ENCODE data around the gene ELAVL4. TPM values are rescaled to one million over a fixed set of nuclear protein-coding genes. Genes with fewer than 3 reads are reported as not detected.

The ELAVL4 gene
- polyA plus RNA-seq, 1 experiment: not detected

DNA sequence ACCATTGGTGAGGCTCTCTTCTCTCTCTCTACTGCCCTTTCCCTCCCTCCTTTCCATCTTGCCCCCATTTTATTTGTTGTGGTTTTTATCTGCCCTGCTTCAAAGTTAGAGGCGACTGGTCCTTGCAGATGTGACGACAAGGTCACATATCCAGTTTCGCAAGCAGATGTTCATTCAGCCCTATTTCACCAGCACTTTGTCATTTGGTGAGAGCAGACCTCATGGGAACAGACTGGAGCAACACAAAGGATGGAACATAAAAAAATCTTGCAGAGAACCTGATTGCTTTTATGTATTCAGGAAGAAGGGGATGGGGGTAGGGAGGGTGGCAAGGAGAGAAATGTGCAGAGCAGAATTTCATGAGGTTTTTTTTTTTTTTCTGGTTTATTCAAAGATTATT is 84.3 kb downstream of the ELAVL4 start:
- Histone ChIP-seq H3K9me3 (ENCODE audit: control insufficient read depth, insufficient read depth, low read length) (no peaks in the 10 kb centered on the region), H3K27ac (ENCODE audit: low read depth, low read length) (no peak overlapping the region), H3K27me3 (ENCODE audit: control insufficient read depth, insufficient read depth, low read length) (no peaks in the 10 kb centered on the region), H3K4me3 (ENCODE audit: low read depth, low read length) (no peak overlapping the region)
- TF ChIP-seq, protein P1, sequence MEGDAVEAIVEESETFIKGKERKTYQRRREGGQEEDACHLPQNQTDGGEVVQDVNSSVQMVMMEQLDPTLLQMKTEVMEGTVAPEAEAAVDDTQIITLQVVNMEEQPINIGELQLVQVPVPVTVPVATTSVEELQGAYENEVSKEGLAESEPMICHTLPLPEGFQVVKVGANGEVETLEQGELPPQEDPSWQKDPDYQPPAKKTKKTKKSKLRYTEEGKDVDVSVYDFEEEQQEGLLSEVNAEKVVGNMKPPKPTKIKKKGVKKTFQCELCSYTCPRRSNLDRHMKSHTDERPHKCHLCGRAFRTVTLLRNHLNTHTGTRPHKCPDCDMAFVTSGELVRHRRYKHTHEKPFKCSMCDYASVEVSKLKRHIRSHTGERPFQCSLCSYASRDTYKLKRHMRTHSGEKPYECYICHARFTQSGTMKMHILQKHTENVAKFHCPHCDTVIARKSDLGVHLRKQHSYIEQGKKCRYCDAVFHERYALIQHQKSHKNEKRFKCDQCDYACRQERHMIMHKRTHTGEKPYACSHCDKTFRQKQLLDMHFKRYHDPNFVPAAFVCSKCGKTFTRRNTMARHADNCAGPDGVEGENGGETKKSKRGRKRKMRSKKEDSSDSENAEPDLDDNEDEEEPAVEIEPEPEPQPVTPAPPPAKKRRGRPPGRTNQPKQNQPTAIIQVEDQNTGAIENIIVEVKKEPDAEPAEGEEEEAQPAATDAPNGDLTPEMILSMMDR (IDR thresholded peaks at IDR 0.05; ENCODE audit: low read depth, low read length): no peak
- POLR2A ChIA-PET: no interaction called here
- CTCF ChIA-PET: no interaction called here
- DNase-seq (ENCODE audit: low read depth, low spot score): no peak

DNA sequence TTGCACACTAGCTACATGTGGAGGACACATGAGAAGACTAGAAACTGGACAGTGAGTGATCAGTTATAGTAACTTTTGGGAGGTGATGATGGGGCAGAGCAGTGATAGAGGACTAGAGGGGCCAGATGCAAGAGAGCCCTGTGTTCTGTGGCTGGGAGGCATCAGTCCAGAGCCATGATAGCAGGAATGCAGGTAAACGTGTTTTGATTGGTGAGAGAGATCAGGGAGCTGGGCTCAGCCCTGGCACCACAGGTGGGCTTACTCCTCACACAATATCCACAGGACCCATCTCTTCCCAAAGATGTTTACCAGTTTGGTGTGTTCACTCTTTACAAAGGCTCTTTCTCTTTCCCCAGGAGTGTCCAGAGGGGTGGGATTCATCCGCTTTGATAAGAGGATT is 86.5 kb downstream of the ELAVL4 start:
- no peaks in the 10 kb centered on the region for H3K27me3 ChIP-seq (ENCODE audit: control insufficient read depth, insufficient read depth, low read length)
- H3K4me3 ChIP-seq (ENCODE audit: low read depth, low read length): no peak overlapping the region
- POLR2A ChIA-PET: no interaction called here
- DNase-seq (ENCODE audit: low read depth, low spot score): no peak
- no peaks in the 10 kb centered on the region for H3K9me3 ChIP-seq (ENCODE audit: control insufficient read depth, insufficient read depth, low read length)
- no peak overlapping the region for H3K27ac ChIP-seq (ENCODE audit: low read depth, low read length)
- CTCF ChIA-PET: no interaction called here
- TF ChIP-seq, protein P1 (IDR thresholded peaks at IDR 0.05; ENCODE audit: low read depth, low read length): no peak

DNA sequence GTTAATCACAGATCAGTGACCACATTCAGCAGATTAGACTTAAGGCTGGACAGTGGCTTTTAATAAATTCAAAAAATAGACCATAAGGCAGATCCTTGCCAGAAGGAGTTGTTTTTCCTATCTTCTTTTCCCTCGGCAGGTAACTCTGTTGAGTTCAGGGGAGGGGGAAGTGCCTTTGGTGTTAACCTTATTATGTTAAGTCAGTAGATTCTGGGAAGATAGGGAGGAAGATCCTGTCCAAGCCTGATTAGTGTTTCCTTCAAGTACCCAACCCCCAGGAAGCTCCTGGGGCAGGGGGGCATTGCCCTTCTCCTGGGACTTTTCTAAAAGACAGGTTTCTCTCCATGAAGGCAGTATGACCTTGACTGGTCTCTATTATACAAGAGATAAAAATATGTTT is 87.4 kb downstream of the ELAVL4 start:
- TF ChIP-seq, protein P1 (IDR thresholded peaks at IDR 0.05; ENCODE audit: low read depth, low read length): no peak

DNA sequence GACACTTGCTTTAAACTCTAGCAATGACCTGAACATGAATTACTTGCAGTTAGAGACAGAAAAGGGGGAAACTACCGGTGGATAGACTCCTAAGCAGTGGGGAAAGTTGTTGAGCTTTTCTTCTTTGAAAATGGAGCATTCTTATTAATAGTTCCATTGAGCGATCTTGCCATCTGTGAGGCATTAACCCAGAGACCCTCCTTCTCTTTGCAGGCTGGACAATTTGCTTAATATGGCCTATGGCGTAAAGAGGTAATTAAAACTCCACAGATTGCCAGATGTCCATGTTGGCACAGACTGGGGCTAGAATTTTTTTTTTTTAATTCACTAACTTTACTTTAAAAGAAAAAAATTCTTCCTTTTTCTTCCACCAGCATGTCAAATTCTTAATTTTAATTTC is 88.5 kb downstream of the ELAVL4 start:
- H3K4me3 ChIP-seq (ENCODE audit: low read depth, low read length): no peak overlapping the region
- POLR2A ChIA-PET: no interaction called here
- no peak overlapping the region for H3K27ac ChIP-seq (ENCODE audit: low read depth, low read length)
- DNase-seq (ENCODE audit: low read depth, low spot score): no peak
- TF ChIP-seq, protein P1 (IDR thresholded peaks at IDR 0.05; ENCODE audit: low read depth, low read length): no peak
- CTCF ChIA-PET: no interaction called here
- H3K27me3 ChIP-seq (ENCODE audit: control insufficient read depth, insufficient read depth, low read length): no peaks in the 10 kb centered on the region
- no peaks in the 10 kb centered on the region; the same call in 1 of the 2 replicates for H3K9me3 ChIP-seq (ENCODE audit: control insufficient read depth, insufficient read depth, low read length)

More for the DNA sequence above, 87.4 kb downstream of the ELAVL4 start:
- H3K4me3 ChIP-seq (ENCODE audit: low read depth, low read length): no peak overlapping the region
- CTCF ChIA-PET: no interaction called here
- H3K27ac ChIP-seq (ENCODE audit: low read depth, low read length): no peak overlapping the region
- H3K27me3 ChIP-seq (ENCODE audit: control insufficient read depth, insufficient read depth, low read length): no peaks in the 10 kb centered on the region
- POLR2A ChIA-PET: no interaction called here
- no peak for DNase-seq (ENCODE audit: low read depth, low spot score)
- H3K9me3 ChIP-seq (ENCODE audit: control insufficient read depth, insufficient read depth, low read length): no peaks in the 10 kb centered on the region; the same call in 1 of the 2 replicates

DNA sequence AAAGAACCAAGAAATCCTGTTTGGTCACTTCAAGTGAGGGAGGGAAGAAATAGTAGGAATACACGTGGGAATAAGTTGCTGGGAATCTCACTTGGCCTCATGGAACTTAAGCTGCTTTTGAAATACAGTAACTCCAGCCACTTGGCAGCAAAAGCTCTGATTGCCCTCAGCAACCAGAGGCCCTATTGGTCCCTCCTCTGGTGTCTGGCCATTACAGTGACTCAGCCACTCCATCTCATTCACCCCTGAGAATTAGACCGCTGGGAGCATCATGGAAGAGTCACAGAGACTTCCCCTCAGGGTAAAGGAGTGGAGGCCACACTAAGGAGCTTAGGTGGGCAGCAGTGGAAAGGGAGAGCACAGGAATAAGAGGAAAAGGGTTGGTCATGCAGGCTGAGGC is 99.6 kb downstream of the ELAVL4 start:
- Histone ChIP-seq H3K27me3 (ENCODE audit: control insufficient read depth, insufficient read depth, low read length) (no peaks in the 10 kb centered on the region), H3K27ac (ENCODE audit: low read depth, low read length) (no peak overlapping the region), H3K4me3 (ENCODE audit: low read depth, low read length) (no peak overlapping the region), H3K9me3 (ENCODE audit: control insufficient read depth, insufficient read depth, low read length) (no peaks in the 10 kb centered on the region; the same call in 1 of the 2 replicates)
- no peak for DNase-seq (ENCODE audit: low read depth, low spot score)
- TF ChIP-seq, protein P1 (IDR thresholded peaks at IDR 0.05; ENCODE audit: low read depth, low read length): no peak
- CTCF ChIA-PET: no interaction called here
- POLR2A ChIA-PET: no interaction called here
